Measurements from ENCODE around the gene LTV1.

LTV1 gene

DNA sequence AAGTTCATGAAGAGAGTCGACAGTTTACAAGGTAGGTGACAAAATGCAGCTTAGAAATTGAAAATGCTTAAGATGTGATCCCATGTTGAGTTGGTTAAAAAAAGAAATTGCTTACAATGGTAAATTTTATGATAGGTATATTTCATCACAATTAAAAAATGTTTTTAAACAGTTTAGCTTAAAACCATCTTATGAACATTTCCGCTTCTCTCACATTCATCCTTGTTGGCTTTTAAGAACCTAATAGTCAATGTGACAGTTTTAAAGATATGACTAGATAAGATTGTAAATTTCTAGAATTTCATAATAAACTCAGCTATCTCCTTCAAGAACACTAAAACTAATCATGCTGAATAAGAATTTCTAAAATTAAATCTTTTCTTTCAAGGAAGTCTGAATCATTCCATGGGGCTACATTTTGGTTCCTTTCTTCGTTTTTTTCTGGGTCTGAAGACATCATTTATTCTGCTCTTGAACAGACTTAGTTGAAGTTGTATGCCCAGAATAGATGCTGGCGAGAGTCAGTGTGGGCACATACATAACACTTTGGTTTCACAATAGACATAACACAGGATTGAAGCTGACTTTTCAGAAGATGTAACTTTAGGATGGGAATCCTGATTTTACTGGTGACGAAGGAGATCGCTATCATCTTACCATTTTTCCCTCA lies 35.9 kb upstream of the LTV1 start:
- TF ChIP-seq, protein P1, sequence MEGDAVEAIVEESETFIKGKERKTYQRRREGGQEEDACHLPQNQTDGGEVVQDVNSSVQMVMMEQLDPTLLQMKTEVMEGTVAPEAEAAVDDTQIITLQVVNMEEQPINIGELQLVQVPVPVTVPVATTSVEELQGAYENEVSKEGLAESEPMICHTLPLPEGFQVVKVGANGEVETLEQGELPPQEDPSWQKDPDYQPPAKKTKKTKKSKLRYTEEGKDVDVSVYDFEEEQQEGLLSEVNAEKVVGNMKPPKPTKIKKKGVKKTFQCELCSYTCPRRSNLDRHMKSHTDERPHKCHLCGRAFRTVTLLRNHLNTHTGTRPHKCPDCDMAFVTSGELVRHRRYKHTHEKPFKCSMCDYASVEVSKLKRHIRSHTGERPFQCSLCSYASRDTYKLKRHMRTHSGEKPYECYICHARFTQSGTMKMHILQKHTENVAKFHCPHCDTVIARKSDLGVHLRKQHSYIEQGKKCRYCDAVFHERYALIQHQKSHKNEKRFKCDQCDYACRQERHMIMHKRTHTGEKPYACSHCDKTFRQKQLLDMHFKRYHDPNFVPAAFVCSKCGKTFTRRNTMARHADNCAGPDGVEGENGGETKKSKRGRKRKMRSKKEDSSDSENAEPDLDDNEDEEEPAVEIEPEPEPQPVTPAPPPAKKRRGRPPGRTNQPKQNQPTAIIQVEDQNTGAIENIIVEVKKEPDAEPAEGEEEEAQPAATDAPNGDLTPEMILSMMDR (IDR thresholded peaks at IDR 0.05; ENCODE audit: low read depth, low read length) = no peak
- no peak overlapping the region for H3K4me3 ChIP-seq (ENCODE audit: low read depth, low read length)

DNA sequence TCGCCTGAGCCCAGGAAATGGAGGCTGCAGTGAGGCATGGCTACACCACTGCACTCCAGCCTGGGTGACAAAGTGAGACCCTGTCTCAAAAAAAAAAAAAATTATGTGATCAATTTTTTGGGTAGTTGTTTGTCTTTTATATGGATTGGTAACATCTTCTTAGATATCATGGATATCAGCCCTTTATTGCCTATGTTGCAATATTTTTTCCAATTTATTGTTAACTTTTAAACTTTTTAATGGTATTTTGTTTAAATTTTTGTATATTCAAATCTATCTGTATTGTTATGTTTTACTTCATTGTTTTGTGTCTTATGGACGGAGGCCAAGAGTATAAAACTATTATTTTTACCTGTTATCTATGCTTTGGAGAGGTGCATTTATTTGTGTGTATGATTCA lies 32.4 kb upstream of the LTV1 start:
- no peak overlapping the region for H3K4me3 ChIP-seq (ENCODE audit: low read depth, low read length)
- TF ChIP-seq, protein P1 (IDR thresholded peaks at IDR 0.05; ENCODE audit: low read depth, low read length) = no peak

DNA sequence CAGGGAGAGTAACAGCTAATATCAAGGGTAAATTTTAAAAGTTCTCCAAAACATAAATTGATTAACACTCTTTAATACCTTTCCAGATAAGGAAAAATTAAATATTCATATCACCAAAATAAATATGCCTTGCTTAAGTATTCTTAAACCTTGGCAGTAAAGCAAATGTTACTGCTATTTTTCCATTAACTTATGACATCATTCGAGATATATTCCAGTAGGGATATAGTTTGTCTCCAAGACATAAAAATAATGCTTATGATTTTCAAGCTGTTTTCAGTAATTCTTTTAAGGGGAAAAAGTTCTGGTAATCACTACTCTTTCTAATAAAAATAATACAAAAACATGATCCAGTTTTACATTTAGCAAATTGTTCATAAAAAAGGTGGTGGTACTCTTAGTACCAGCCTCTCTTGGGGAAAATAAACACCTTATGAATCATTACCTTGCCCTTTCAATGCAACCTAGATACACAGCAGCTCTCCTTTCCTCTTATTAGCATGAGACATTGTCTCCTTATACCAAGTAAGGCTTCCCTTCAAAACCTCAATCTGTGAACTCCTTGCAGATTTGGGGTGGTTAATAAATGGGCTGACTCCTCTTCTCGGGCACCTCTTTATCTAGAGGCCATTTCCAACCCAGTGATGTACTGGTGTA lies 31.5 kb upstream of the LTV1 start:
- H3K4me3 ChIP-seq (ENCODE audit: low read depth, low read length) = no peak overlapping the region
- TF ChIP-seq, protein P1 (IDR thresholded peaks at IDR 0.05; ENCODE audit: low read depth, low read length) = no peak

DNA sequence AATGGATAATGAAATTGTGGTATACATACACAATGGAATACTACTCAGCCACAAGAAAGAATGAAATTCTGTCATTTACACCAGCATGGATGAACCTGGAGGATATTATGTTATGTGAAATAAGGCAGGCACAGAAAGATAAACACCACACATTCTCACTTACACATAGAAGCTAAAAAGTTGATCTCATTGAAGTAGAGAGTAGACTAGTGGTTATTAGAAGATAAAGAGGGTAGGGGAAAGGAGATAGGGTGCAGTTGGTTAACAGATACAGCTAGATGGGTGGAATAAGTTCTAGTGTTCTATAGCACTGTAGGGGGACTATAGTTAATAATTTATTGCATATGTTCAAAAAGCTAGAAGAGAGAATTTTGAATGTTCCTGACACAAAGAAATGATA lies 25.5 kb upstream of the LTV1 start:
- no peak overlapping the region for H3K4me3 ChIP-seq (ENCODE audit: low read depth, low read length)
- TF ChIP-seq, protein P1 (IDR thresholded peaks at IDR 0.05; ENCODE audit: low read depth, low read length) = no peak

DNA sequence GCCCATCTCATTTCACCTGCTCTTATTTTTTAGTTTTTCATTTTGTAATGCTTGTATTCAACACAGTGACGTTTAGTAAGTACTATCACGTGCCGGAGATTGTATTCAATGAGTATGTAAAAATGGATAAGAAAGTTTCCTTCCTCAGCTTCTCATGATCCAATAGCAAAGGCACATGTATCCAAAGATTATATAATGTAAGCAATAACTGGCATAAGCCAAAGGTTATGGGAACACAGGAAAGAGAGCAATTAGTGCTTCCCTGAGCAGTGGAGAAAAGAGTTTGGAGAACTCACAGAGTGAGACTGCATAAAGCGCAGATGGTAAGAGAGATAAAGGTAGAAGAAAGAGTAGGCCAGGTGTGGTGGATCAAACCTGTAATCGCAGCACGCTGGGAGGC lies 21.8 kb upstream of the LTV1 start:
- H3K4me3 ChIP-seq (ENCODE audit: low read depth, low read length) = no peak overlapping the region
- TF ChIP-seq, protein P1 (IDR thresholded peaks at IDR 0.05; ENCODE audit: low read depth, low read length) = no peak

DNA sequence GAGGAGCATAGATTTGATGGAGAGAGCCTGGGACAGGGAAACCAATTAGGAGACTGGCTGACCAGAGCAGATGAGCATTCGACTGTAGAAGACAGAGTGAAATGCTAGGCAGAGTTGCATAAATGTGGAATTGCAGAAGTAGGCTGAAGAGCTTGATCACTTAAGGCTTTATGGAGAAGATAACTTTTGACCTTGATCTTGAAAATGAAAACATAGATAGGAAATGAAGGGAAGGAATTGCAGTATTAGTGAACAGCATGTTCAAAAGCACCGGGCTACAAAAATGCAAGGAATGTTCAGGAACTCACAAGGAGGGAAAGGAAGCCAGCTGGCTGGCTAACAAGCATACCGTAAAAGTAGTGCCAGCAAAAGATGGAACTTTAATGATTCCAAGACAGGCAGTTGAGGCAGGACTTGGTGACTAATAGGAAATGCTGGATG lies 20.5 kb upstream of the LTV1 start:
- TF ChIP-seq, protein P1 (IDR thresholded peaks at IDR 0.05; ENCODE audit: low read depth, low read length) = no peak
- no peak overlapping the region for H3K4me3 ChIP-seq (ENCODE audit: low read depth, low read length)

DNA sequence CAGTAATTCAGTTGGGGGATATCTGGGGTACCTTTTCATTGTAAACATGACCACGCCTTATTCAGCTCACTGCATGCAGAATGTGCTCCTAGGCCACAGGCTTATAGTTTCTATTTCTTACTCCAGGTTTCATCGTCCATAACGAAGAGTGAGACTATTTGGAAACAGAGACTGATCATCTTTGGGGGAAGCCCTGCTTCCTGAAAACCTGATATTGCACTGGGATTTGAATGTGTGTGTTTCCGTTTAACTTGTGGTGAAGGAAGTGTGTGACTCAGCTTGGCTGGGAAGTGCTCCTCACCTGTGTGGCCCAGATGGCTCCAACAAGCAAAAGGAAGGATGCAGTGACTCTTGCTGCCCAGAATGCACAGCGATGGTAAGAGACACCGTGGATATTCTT lies 19.6 kb upstream of the LTV1 start:
- H3K4me3 ChIP-seq (ENCODE audit: low read depth, low read length) = no peak overlapping the region
- TF ChIP-seq, protein P1 (IDR thresholded peaks at IDR 0.05; ENCODE audit: low read depth, low read length) = no peak

All from WI38 (cell line).